ENCODE data around the gene MX1. TPM values are rescaled to one million over a fixed set of nuclear protein-coding genes. Genes with fewer than 3 reads are reported as not detected.

Gene MX1
- 7.1 and 9.8 TPM in 2 replicates for total RNA-seq

GRCh38 chr21:41425954-41426675 is at the start of gene MX1:
MX1 (plus strand) TSS chr21:41426239; CDS start chr21:41432071, 5,832 bp downstream.

GRCh38 chr21:41507521-41508414 is 81.7 kb downstream of the MX1 start, which contains the start of gene TMPRSS2:
TMPRSS2 (minus strand) TSS chr21:41508158; CDS start chr21:41498133, 10,025 bp downstream.

Other genes with a start within 250 kb of the MX1 start
- gene FAM3B, start 109.4 kb upstream of the MX1 start, total RNA-seq, result not detected in 2 replicates
- gene MX2, start 64.2 kb upstream of the MX1 start, total RNA-seq, result 4.8 and 5.3 TPM in 2 replicates
- not detected in 2 replicates for gene TMPRSS2, start 81.9 kb downstream of the MX1 start, total RNA-seq